Smooth muscle cell (in vitro differentiated cells): Measurements from ENCODE around the gene FAM83F. TPM values are rescaled to one million over a fixed set of nuclear protein-coding genes. Genes with fewer than 3 reads are reported as not detected.

Experiments
- DNase-seq: peaks from one replicate; lab custom pipeline; 2025; ENCODE audit not compliant: unreplicated experiment; lab: John Stamatoyannopoulos, UW
- H2AFZ ChIP-seq: fragments of 200-600 bp; sonication (generic); 2 replicates; pipeline ENCODE4 v1.6.0; 2016; ENCODE audit warnings: antibody characterized with exemption, low read depth, mild to moderate bottlenecking
- H3F3A ChIP-seq: fragments of 200-600 bp; sonication (generic); 2 replicates; pipeline ENCODE4 v1.6.0; 2017; ENCODE audit warnings: antibody characterized with exemption, low read depth
- H3K27ac ChIP-seq: fragments of 200-600 bp; sonication (generic); 2 replicates; pipeline ENCODE4 v1.5.1; 2016; ENCODE audit warnings: low read depth, mild to moderate bottlenecking
- H3K27me3 ChIP-seq: fragments of 200-600 bp; sonication (generic); 2 replicates; pipeline ENCODE4 v1.6.1; 2016; ENCODE audit warnings: low read depth, mild to moderate bottlenecking
- H3K36me3 ChIP-seq: fragments of 200-600 bp; sonication (generic); 2 replicates; pipeline ENCODE4 v1.5.1; 2016; ENCODE audit warnings: low read depth
- H3K4me1 ChIP-seq: fragments of 200-600 bp; sonication (generic); 2 replicates; pipeline ENCODE4 v1.5.1; 2016; ENCODE audit warnings: low read depth
- H3K4me2 ChIP-seq: fragments of 200-600 bp; sonication (generic); 2 replicates; pipeline ENCODE4 v1.6.0; 2016; ENCODE audit warnings: mild to moderate bottlenecking
- H3K4me3 ChIP-seq: fragments of 200-600 bp; sonication (generic); 2 replicates; pipeline ENCODE4 v1.5.1; 2016; ENCODE audit warnings: mild to moderate bottlenecking
- H3K79me2 ChIP-seq: fragments of 200-600 bp; sonication (generic); 2 replicates; pipeline ENCODE4 v1.6.0; 2016; ENCODE audit warnings: low read depth, mild to moderate bottlenecking
- H3K9ac ChIP-seq: fragments of 200-600 bp; sonication (generic); 2 replicates; pipeline ENCODE4 v1.6.0; 2016; ENCODE audit warnings: low read depth
- H3K9me3 ChIP-seq: fragments of 200-600 bp; sonication (generic); replicated peaks from 2 replicates; pipeline ENCODE4 v1.5.1; 2016; ENCODE audit warnings: low read depth
- H4K20me1 ChIP-seq: fragments of 200-600 bp; sonication (generic); 2 replicates; pipeline ENCODE4 v1.6.0; 2016; ENCODE audit warnings: low read depth
- CTCF ChIP-seq: fragments of 200-600 bp; sonication (generic); IDR thresholded peaks from 2 replicates; pipeline ENCODE4 v1.5.1; 2017; ENCODE audit warnings: borderline replicate concordance, mild to moderate bottlenecking, antibody characterized with exemption; ENCODE audit not compliant: insufficient read depth, poor library complexity, severe bottlenecking
- WGBS: methylation state at CpG from one replicate; pipeline ENCODE4 v1.1.7; 2016; ENCODE audit warnings: low lambda C conversion rate; 5-methylcytosine and 5-hydroxymethylcytosine counted together
- polyA plus RNA-seq: library from polyadenylated mRNA; unstranded; fragments of >200 nt; fragmentation: Nextera tagmentation; extraction: Ambion mirVana; gene quantifications from 2 replicates; pipeline ENCODE4 v1.2.1, GENCODE V29; 2016
- total RNA-seq: library from RNA; depleted of rRNA; stranded (reverse); fragments of >200 nt; gene quantifications from 2 replicates; pipeline ENCODE4 v1.2.3, GENCODE V29; 2014

Gene FAM83F
- total and polyA plus RNA-seq, 2 experiments from 2014 or later: 1.4 to 1.6 TPM

- H2AFZ ChIP-seq: no peak overlapping the region
- peaks cover 4% of the 10 kb centered on the region for H3K27me3 ChIP-seq
- no peaks in the 10 kb centered on the region for H3K36me3 ChIP-seq
- no peak for DNase-seq
- H3K4me2 ChIP-seq: no peak overlapping the region
- H3K4me1 ChIP-seq: peaks cover 5% of the 10 kb centered on the region
- H4K20me1 ChIP-seq: peaks cover 35% of the 10 kb centered on the region
- WGBS: 93% methylated on average over 5 of the region's 5 CpGs
- H3K79me2 ChIP-seq: peaks cover 3% of the 10 kb centered on the region
- H3K9me3 ChIP-seq: no peaks in the 10 kb centered on the region
- no peak for TF ChIP-seq CTCF
- no peak overlapping the region for H3K9ac ChIP-seq
- H3F3A ChIP-seq: no peaks in the 10 kb centered on the region
- no peak overlapping the region for H3K4me3 ChIP-seq
- H3K27ac ChIP-seq: no peak overlapping the region
Observed at GRCh38 chr22:40084246-40084645, 89.5 kb downstream of the FAM83F start.

- Histone ChIP-seq H3F3A (no peaks in the 10 kb centered on the region), H2AFZ (no peak overlapping the region), H3K4me1 (no peaks in the 10 kb centered on the region), H3K36me3 (no peaks in the 10 kb centered on the region), H3K27me3 (no peaks in the 10 kb centered on the region), H4K20me1 (peaks cover 30% of the 10 kb centered on the region), H3K9ac (no peak overlapping the region), H3K4me2 (no peak overlapping the region), H3K4me3 (no peak overlapping the region), H3K9me3 (no peaks in the 10 kb centered on the region), H3K79me2 (no peaks in the 10 kb centered on the region), H3K27ac (no peak overlapping the region)
- WGBS: 96% methylated on average over 1 of the region's 1 CpG
- no peak for DNase-seq
- no peak for TF ChIP-seq CTCF
Observed at GRCh38 chr22:40088818-40089217, 94.1 kb downstream of the FAM83F start.

Other genes with a start within 250 kb of the FAM83F start
- gene ENTHD1, start 101.2 kb upstream of the FAM83F start, total RNA-seq: not detected in 2 replicates
- not detected in 2 replicates for gene ENTHD1, start 101.2 kb upstream of the FAM83F start, polyA plus RNA-seq
- not detected in 2 replicates for gene GRAP2, start 93.9 kb upstream of the FAM83F start, total RNA-seq
- gene GRAP2, start 93.9 kb upstream of the FAM83F start, polyA plus RNA-seq: not detected in 2 replicates
- gene TMA7B, start 34.6 kb upstream of the FAM83F start, total RNA-seq: not detected in 2 replicates
- gene TMA7B, start 34.6 kb upstream of the FAM83F start, polyA plus RNA-seq: not detected in 2 replicates
- gene TNRC6B, start 183.0 kb downstream of the FAM83F start, total RNA-seq: 36.4 and 44.4 TPM in 2 replicates
- gene TNRC6B, start 183.0 kb downstream of the FAM83F start, polyA plus RNA-seq: 21.5 and 30.2 TPM in 2 replicates